HEK293 (cell line): ENCODE results near the gene LDLRAD4.

Experiments
- CTCF ChIA-PET: fragments of 350-600 bp; formaldehyde crosslinking; extraction: SDS; loops from one replicate; lab custom pipeline; 2021; ENCODE audit warnings: antibody characterized with exemption; lab: Yijun Ruan, JAX
- POLR2A ChIA-PET: fragments of 300-600 bp; formaldehyde crosslinking; extraction: SDS; loops from one replicate; lab custom pipeline; 2020; ENCODE audit warnings: antibody characterized with exemption, inconsistent platforms; lab: Yijun Ruan, JAX
- H3K27ac ChIP-seq: fragments of 200-500 bp; sonication (Bioruptor generic); 2 replicates; pipeline ENCODE4 v1.5.1; 2014; ENCODE audit warnings: low read depth, low read length, control low read depth, inconsistent platforms; ENCODE audit errors: extremely low read depth
- H3K36me3 ChIP-seq, 2 experiments: fragments of 200-500 bp in 1 of 2; sonication (Bioruptor generic) in 1 of 2; 1 replicate in 1 of 2; 2 replicates in 1 of 2; pipeline ENCODE4 v1.5.1; 2014 to 2017; ENCODE audit warnings: inconsistent platforms in 2 of 2, low read length in 2 of 2; ENCODE audit not compliant: control insufficient read depth in 2 of 2, insufficient read depth in 1 of 2
- H3K4me1 ChIP-seq: fragments of 200-500 bp; sonication (Bioruptor generic); 2 replicates; pipeline ENCODE4 v1.5.1; 2014; ENCODE audit warnings: mild to moderate bottlenecking, low read length, inconsistent platforms; ENCODE audit not compliant: control insufficient read depth, insufficient read depth
- H3K4me3 ChIP-seq: 2 replicates; pipeline ENCODE4 v1.5.1; 2011; ENCODE audit warnings: low read depth, mild to moderate bottlenecking, control low read depth, low read length, moderate library complexity
- H3K9me3 ChIP-seq: fragments of 200-500 bp; sonication (Bioruptor generic); 2 replicates; pipeline ENCODE4 v1.5.1; 2014; ENCODE audit warnings: low read depth, low read length, inconsistent platforms; ENCODE audit not compliant: control insufficient read depth, insufficient read depth
- KLF1 ChIP-seq: fragments of 450-650 bp; formaldehyde crosslinking; IDR thresholded peaks from 2 replicates; pipeline ENCODE4 v1.5.1; 2016; ENCODE audit warnings: missing biosample characterization, missing genetic modification characterization
- SALL2 ChIP-seq: fragments of 450-650 bp; formaldehyde crosslinking; IDR thresholded peaks from 2 replicates; pipeline ENCODE4 v1.5.0; 2017; ENCODE audit warnings: missing biosample characterization, mild to moderate bottlenecking, missing genetic modification characterization, borderline replicate concordance
- SCRT1 ChIP-seq: fragments of 450-650 bp; formaldehyde crosslinking; IDR thresholded peaks from 2 replicates; pipeline ENCODE4 v1.5.1; 2016; ENCODE audit warnings: missing biosample characterization, missing genetic modification characterization, borderline replicate concordance
- SP7 ChIP-seq: fragments of 450-650 bp; formaldehyde crosslinking; IDR thresholded peaks from 2 replicates; pipeline ENCODE4 v1.5.1; 2016; ENCODE audit warnings: missing biosample characterization, missing genetic modification characterization
- ZBTB6 ChIP-seq: fragments of 450-650 bp; formaldehyde crosslinking; IDR thresholded peaks from 2 replicates; pipeline ENCODE4 v1.5.1; 2017; ENCODE audit warnings: missing biosample characterization, missing genetic modification characterization
- ZNF211 ChIP-seq: fragments of 450-650 bp; formaldehyde crosslinking; IDR thresholded peaks from 2 replicates; pipeline ENCODE4 v1.5.1; 2016; ENCODE audit warnings: low read depth, missing biosample characterization, missing genetic modification characterization
- ZNF274 ChIP-seq, 2 experiments: fragments of 200-500 bp in 1 of 2; fragments of 450-650 bp in 1 of 2; sonication (Bioruptor generic) in 1 of 2; formaldehyde crosslinking in 1 of 2; IDR thresholded peaks; 2 replicates each; pipeline versions ENCODE4 v1.5.1 to v1.6.1; 2014 to 2016; ENCODE audit warnings: borderline replicate concordance in 1 of 2, inconsistent platforms in 1 of 2, low read length in 1 of 2, missing biosample characterization in 1 of 2, missing genetic modification characterization in 1 of 2
- ZNF311 ChIP-seq: fragments of 450-650 bp; formaldehyde crosslinking; IDR thresholded peaks from 2 replicates; pipeline ENCODE4 v1.5.1; 2017; ENCODE audit warnings: missing biosample characterization, missing genetic modification characterization, borderline replicate concordance
- ZNF335 ChIP-seq: fragments of 450-650 bp; formaldehyde crosslinking; conservative IDR thresholded peaks from 2 replicates; pipeline ENCODE4 v1.5.1; 2016; ENCODE audit warnings: missing biosample characterization, missing genetic modification characterization
- ZNF354C ChIP-seq: fragments of 450-650 bp; formaldehyde crosslinking; IDR thresholded peaks from 2 replicates; pipeline ENCODE4 v1.5.1; 2016; ENCODE audit warnings: missing biosample characterization, missing genetic modification characterization, low read depth, borderline replicate concordance
- ZNF398 ChIP-seq: fragments of 450-650 bp; formaldehyde crosslinking; IDR thresholded peaks from 2 replicates; pipeline ENCODE4 v1.5.1; 2017; ENCODE audit warnings: missing biosample characterization, missing genetic modification characterization
- ZNF426 ChIP-seq: fragments of 450-650 bp; formaldehyde crosslinking; IDR thresholded peaks from 2 replicates; pipeline ENCODE4 v1.5.1; 2017; ENCODE audit warnings: missing biosample characterization, missing genetic modification characterization, mild to moderate bottlenecking, inconsistent platforms, moderate library complexity
- ZNF518A ChIP-seq: fragments of 450-650 bp; formaldehyde crosslinking; conservative IDR thresholded peaks from 2 replicates; pipeline ENCODE4 v1.5.1; 2016; ENCODE audit warnings: low read depth, missing biosample characterization, missing genetic modification characterization
- ZNF623 ChIP-seq: fragments of 450-650 bp; formaldehyde crosslinking; IDR thresholded peaks from 2 replicates; pipeline ENCODE4 v1.5.1; 2016; ENCODE audit warnings: missing biosample characterization, missing genetic modification characterization
- ZNF654 ChIP-seq: fragments of 450-650 bp; formaldehyde crosslinking; IDR thresholded peaks from 2 replicates; pipeline ENCODE4 v1.5.1; 2016; ENCODE audit warnings: low read depth, missing biosample characterization, missing genetic modification characterization
- ZNF76 ChIP-seq: fragments of 450-650 bp; formaldehyde crosslinking; IDR thresholded peaks from 2 replicates; pipeline ENCODE4; 2016; ENCODE audit warnings: low read depth, missing biosample characterization, missing genetic modification characterization, borderline replicate concordance
- ZNF785 ChIP-seq: fragments of 450-650 bp; formaldehyde crosslinking; IDR thresholded peaks from 2 replicates; pipeline ENCODE4 v1.5.1; 2016; ENCODE audit warnings: missing biosample characterization, missing genetic modification characterization
- ZNF792 ChIP-seq: fragments of 450-650 bp; formaldehyde crosslinking; IDR thresholded peaks from 2 replicates; pipeline ENCODE4 v1.5.1; 2016; ENCODE audit warnings: missing biosample characterization, missing genetic modification characterization
- ZXDB ChIP-seq: fragments of 450-650 bp; formaldehyde crosslinking; IDR thresholded peaks from 2 replicates; pipeline ENCODE4 v1.5.1; 2016; ENCODE audit warnings: missing biosample characterization, missing genetic modification characterization

The LDLRAD4 gene

GRCh38 chr18:13437034-13437433, 218.5 kb downstream of the LDLRAD4 start:
- TF ChIP-seq SP7 (no peak), ZNF398 (tag by site-specific recombination) (no peak), KLF1 (tag by site-specific recombination) (no peak), ZNF654 (tag by site-specific recombination) (no peak), ZNF274 (IDR thresholded peaks at IDR 0.05; ENCODE audit: low read length) (no peak), ZNF274 (tag by site-specific recombination; IDR thresholded peaks at IDR 0.05; ENCODE audit: borderline replicate concordance) (no peak), ZBTB6 (tag by site-specific recombination) (no peak), SCRT1 (no peak), ZXDB (tag by site-specific recombination) (no peak), ZNF76 (tag by site-specific recombination) (no peak), ZNF426 (tag by site-specific recombination) (no peak), ZNF792 (tag by site-specific recombination) (no peak), ZNF311 (tag by site-specific recombination) (no peak), ZNF623 (tag by site-specific recombination) (no peak), ZNF785 (tag by site-specific recombination) (no peak)
- POLR2A ChIA-PET, result no interaction called here
- CTCF ChIA-PET, result interaction anchor here (1.6 kb wide), 1 partner anchor 220 kb away, joined by 4 read pairs; no protein-coding TSS in a partner anchor
- peaks cover 10% of the 10 kb centered on the region for H3K4me1 ChIP-seq
- no peak overlapping the region for H3K4me3 ChIP-seq
- H3K9me3 ChIP-seq, result no peaks in the 10 kb centered on the region
- H3K36me3 ChIP-seq, result no peaks in the 10 kb centered on the region
- H3K27ac ChIP-seq, result no peak overlapping the region

GRCh38 chr18:13437796-13438506, 219.4 kb downstream of the LDLRAD4 start:
- Histone ChIP-seq H3K36me3 (no peaks in the 10 kb centered on the region), H3K9me3 (no peaks in the 10 kb centered on the region), H3K27ac (no peak overlapping the region), H3K4me1 (peaks cover 10% of the 10 kb centered on the region), H3K4me3 (no peak overlapping the region)
- TF ChIP-seq SALL2 (no peak), ZNF518A (no peak), ZNF211 (tag by site-specific recombination) (no peak), ZNF335 (tag by site-specific recombination) (no peak), ZNF785 (tag by site-specific recombination) (no peak), ZNF354C (tag by site-specific recombination) (no peak)
- CTCF ChIA-PET, result no interaction called here
- POLR2A ChIA-PET, result no interaction called here
